CD8-positive, alpha-beta memory T cell (primary cell): ENCODE data around the gene GNA12. TPM values are rescaled to one million over a fixed set of nuclear protein-coding genes. Genes with fewer than 3 reads are reported as not detected.
"Not testable (repeated sequence)": the region's sequence is repeated elsewhere in the genome, so short reads cannot be mapped to it uniquely, and the experiment has no call there.

Experiments
- CTCF ChIA-PET: fragments of 350-600 bp; sonication (Branson Sonifier 250); formaldehyde crosslinking; loops from one replicate; lab custom pipeline; 2021; ENCODE audit warnings: antibody characterized with exemption; lab: Charles Lee
- POLR2A ChIA-PET: fragments of 350-600 bp; sonication (Branson Sonifier 250); formaldehyde crosslinking; loops from one replicate; lab custom pipeline; 2021; ENCODE audit warnings: antibody characterized with exemption; lab: Charles Lee
- DNase-seq, 5 donors: peaks; one replicate each; pipeline versions ENCODE4 v3.0.0 to v3.0.0-alpha.2; 2020 to 2022; ENCODE audit warnings: mixed read lengths in 1 of 5
- H3K27ac ChIP-seq: one replicate; pipeline ENCODE4 v1.7.0; 2013; ENCODE audit warnings: low read depth, mild to moderate bottlenecking, low read length, moderate library complexity
- H3K27me3 ChIP-seq: 2 replicates; pipeline ENCODE4 v1.7.0; 2013; ENCODE audit warnings: low read length, mild to moderate bottlenecking; ENCODE audit not compliant: insufficient read depth, poor library complexity, severe bottlenecking
- H3K36me3 ChIP-seq: 2 replicates; pipeline ENCODE4 v1.7.0; 2013; ENCODE audit warnings: mild to moderate bottlenecking, low read length, moderate library complexity; ENCODE audit not compliant: insufficient read depth
- H3K4me1 ChIP-seq: 2 replicates; pipeline ENCODE4 v1.7.0; 2013; ENCODE audit warnings: mild to moderate bottlenecking, low read length, moderate library complexity; ENCODE audit not compliant: insufficient read depth
- H3K4me3 ChIP-seq: 2 replicates; pipeline ENCODE4 v1.7.0; 2013; ENCODE audit warnings: mild to moderate bottlenecking, low read length
- H3K9me3 ChIP-seq: 2 replicates; pipeline ENCODE4 v1.7.0; 2013; ENCODE audit warnings: mild to moderate bottlenecking, low read length
- H3K27ac Mint-ChIP-seq, 8 donors: one replicate each; pipeline ENCODE4 v1.8.0; 2020 to 2021; ENCODE audit warnings: mixed read lengths in 8 of 8, mild to moderate bottlenecking in 6 of 8, inconsistent platforms in 3 of 8, moderate library complexity in 3 of 8
- H3K27me3 Mint-ChIP-seq, 2 donors: one replicate each; pipeline ENCODE4 v1.8.0; 2020 to 2021; ENCODE audit warnings: mixed read lengths in 2 of 2, mild to moderate bottlenecking in 1 of 2, moderate library complexity in 1 of 2
- H3K36me3 Mint-ChIP-seq, 3 donors: one replicate each; pipeline ENCODE4 v1.8.0; 2020 to 2021; ENCODE audit warnings: mixed read lengths in 3 of 3, inconsistent platforms in 1 of 3, mild to moderate bottlenecking in 1 of 3
- H3K4me1 Mint-ChIP-seq, 3 donors: one replicate each; pipeline ENCODE4 v1.8.0; 2020 to 2021; ENCODE audit warnings: mixed read lengths in 3 of 3, inconsistent platforms in 1 of 3, mild to moderate bottlenecking in 1 of 3
- H3K4me3 Mint-ChIP-seq, 7 donors: one replicate each; pipeline ENCODE4 v1.8.0; 2020 to 2021; ENCODE audit warnings: mixed read lengths in 7 of 7, mild to moderate bottlenecking in 6 of 7, moderate library complexity in 4 of 7, inconsistent platforms in 2 of 7
- H3K9me3 Mint-ChIP-seq, 5 donors: one replicate each; pipeline ENCODE4 v1.8.0; 2020 to 2022; ENCODE audit warnings: mixed read lengths in 5 of 5, mild to moderate bottlenecking in 3 of 5, moderate library complexity in 2 of 5, inconsistent platforms in 1 of 5
- polyA plus RNA-seq: library from polyadenylated mRNA; unstranded; fragments of 300-500 nt; fragmentation: Illumina TruSeq; gene quantifications from one replicate; pipeline ENCODE4 v1.2.3, GENCODE V29; 2021
- total RNA-seq, 2 experiments: library from RNA; stranded (reverse); gene quantifications; one replicate each; pipeline ENCODE4 v1.2.3, GENCODE V29; 2021

The GNA12 gene
- total and polyA plus RNA-seq, 3 experiments from 2014 or later: 11.2 to 21.2 (median 20.6) TPM

GRCh38 chr7:2755531-2755930 lies 88.6 kb downstream of the GNA12 start:
- DNase-seq: no peak
- no peak overlapping the region for H3K4me3 Mint-ChIP-seq
- no peaks in the 10 kb centered on the region for H3K27me3 ChIP-seq
- H3K9me3 ChIP-seq: no peaks in the 10 kb centered on the region
- ChIA-PET POLR2A (no interaction called here), CTCF (no interaction called here)
- H3K36me3 Mint-ChIP-seq: peaks cover 11 to 30% (median 16%) of the 10 kb centered on the region in 3 donors
- peaks cover 0 to 1% of the 10 kb centered on the region in 2 donors for H3K27me3 Mint-ChIP-seq
- peak overlapping the region in 1 of 8 donors; percentile 78 for H3K27ac Mint-ChIP-seq
- peaks cover 10% of the 10 kb centered on the region for H3K4me1 ChIP-seq
- H3K9me3 Mint-ChIP-seq: peaks cover 0 to 3% (median 0%) of the 10 kb centered on the region in 5 donors
- H3K4me3 ChIP-seq: no peak overlapping the region
- H3K36me3 ChIP-seq: no peaks in the 10 kb centered on the region
- H3K27ac ChIP-seq: no peak overlapping the region
- peaks cover 26 to 33% (median 29%) of the 10 kb centered on the region in 3 donors for H3K4me1 Mint-ChIP-seq

DNA sequence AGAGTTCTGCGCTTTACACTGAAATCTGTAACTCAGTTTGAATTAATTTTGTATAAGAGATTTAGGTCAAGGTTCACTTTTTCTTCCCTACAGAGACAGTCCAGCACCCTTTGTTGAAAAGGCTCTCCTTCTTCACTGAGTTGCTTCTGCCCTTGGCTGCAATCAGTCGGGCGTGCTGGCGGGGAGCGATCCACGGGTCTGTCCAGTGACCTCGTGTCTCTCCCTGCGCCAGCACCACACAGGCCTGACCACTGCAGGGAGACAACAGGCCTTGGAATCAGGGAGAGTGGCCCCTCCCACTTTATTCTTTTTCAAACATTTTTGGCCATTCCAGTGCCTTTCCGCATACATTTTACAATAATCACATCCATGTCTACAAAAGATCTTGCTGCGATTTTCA lies 89.2 kb downstream of the GNA12 start:
- Mint-ChIP-seq H3K4me1 (peaks cover 19 to 27% (median 23%) of the 10 kb centered on the region in 3 donors), H3K4me3 (no peak overlapping the region), H3K36me3 (peaks cover 14 to 31% (median 18%) of the 10 kb centered on the region in 3 donors), H3K9me3 (peaks cover 0 to 3% (median 0%) of the 10 kb centered on the region in 5 donors), H3K27me3 (peaks cover 0 to 1% of the 10 kb centered on the region in 2 donors), H3K27ac (peak overlapping the region in 1 of 8 donors; percentile 1)
- Histone ChIP-seq H3K36me3 (no peaks in the 10 kb centered on the region), H3K27ac (no peak overlapping the region), H3K4me3 (no peak overlapping the region), H3K9me3 (no peaks in the 10 kb centered on the region), H3K27me3 (no peaks in the 10 kb centered on the region), H3K4me1 (peaks cover 6% of the 10 kb centered on the region)
- POLR2A ChIA-PET: no interaction called here
- DNase-seq: no peak
- CTCF ChIA-PET: interaction anchor here (1.7 kb wide), 1 partner anchor 45 kb away, joined by 5 read pairs; no protein-coding TSS in a partner anchor

DNA sequence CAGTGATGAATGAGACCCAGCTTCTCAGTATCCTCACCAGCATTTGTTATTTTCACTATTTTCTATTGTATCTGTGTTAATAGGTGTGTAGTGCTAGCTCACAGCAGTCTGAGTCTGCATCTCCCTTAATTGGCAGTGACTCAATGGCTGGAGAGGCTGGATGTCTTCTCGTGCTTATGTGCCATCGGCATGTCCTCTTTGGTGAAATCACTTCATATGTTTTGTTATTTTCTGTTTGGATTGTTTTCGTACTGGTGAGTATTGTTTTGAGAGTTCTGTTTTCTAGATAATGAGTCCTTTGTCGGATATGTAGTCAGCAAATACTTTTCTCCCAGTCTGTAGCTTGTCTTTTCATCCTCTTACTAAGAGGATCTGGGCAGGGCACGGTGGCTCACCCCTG lies 90.0 kb downstream of the GNA12 start:
- ChIA-PET POLR2A (no interaction called here), CTCF (interaction anchor here (1.7 kb wide), 1 partner anchor 44 kb away, joined by 5 read pairs; no protein-coding TSS in a partner anchor)
- Histone ChIP-seq H3K4me1 (peaks cover 6% of the 10 kb centered on the region), H3K27ac (no peak overlapping the region), H3K4me3 (no peak overlapping the region), H3K27me3 (no peaks in the 10 kb centered on the region), H3K9me3 (no peaks in the 10 kb centered on the region), H3K36me3 (no peaks in the 10 kb centered on the region)
- DNase-seq: no peak
- Mint-ChIP-seq H3K27ac (peak overlapping the region in 1 of 8 donors; percentile 12), H3K36me3 (peaks cover 17 to 33% (median 18%) of the 10 kb centered on the region in 3 donors), H3K4me1 (peaks cover 13 to 19% (median 15%) of the 10 kb centered on the region in 3 donors), H3K9me3 (peaks cover 0 to 3% (median 0%) of the 10 kb centered on the region in 5 donors), H3K4me3 (no peak overlapping the region), H3K27me3 (peaks cover 0 to 1% of the 10 kb centered on the region in 2 donors)

- H3K27ac Mint-ChIP-seq: no peak overlapping the region
- no peak for DNase-seq
- H3K36me3 Mint-ChIP-seq: peaks cover 17 to 33% (median 18%) of the 10 kb centered on the region in 3 donors
These were observed 91.0 kb downstream of the GNA12 start for GRCh38 chr7:2753148-2753547.

GRCh38 chr7:2751086-2751485 lies 93.0 kb downstream of the GNA12 start:
- Mint-ChIP-seq H3K4me1 (peaks cover 0 to 3% (median 0%) of the 10 kb centered on the region in 3 donors), H3K27me3 (no peaks in the 10 kb centered on the region), H3K27ac (no peak overlapping the region), H3K4me3 (no peak overlapping the region), H3K9me3 (peaks cover 0 to 3% (median 0%) of the 10 kb centered on the region in 5 donors), H3K36me3 (peaks cover 6 to 18% (median 15%) of the 10 kb centered on the region in 3 donors)
- Histone ChIP-seq H3K4me1 (no peaks in the 10 kb centered on the region), H3K9me3 (no peaks in the 10 kb centered on the region), H3K27me3 (no peaks in the 10 kb centered on the region), H3K27ac (no peak overlapping the region), H3K36me3 (no peaks in the 10 kb centered on the region), H3K4me3 (no peak overlapping the region)
- DNase-seq: no peak
- CTCF ChIA-PET: no interaction called here
- POLR2A ChIA-PET: no interaction called here

More at GRCh38 chr7:2753148-2753547, 91.0 kb downstream of the GNA12 start:
- POLR2A ChIA-PET: no interaction called here
- Mint-ChIP-seq H3K27me3 (peaks cover 0 to 1% of the 10 kb centered on the region in 2 donors), H3K4me3 (no peak overlapping the region), H3K9me3 (peaks cover 0 to 3% (median 0%) of the 10 kb centered on the region in 5 donors), H3K4me1 (peaks cover 5 to 9% (median 6%) of the 10 kb centered on the region in 3 donors)
- Histone ChIP-seq H3K27ac (no peak overlapping the region), H3K4me3 (no peak overlapping the region), H3K4me1 (no peaks in the 10 kb centered on the region), H3K27me3 (no peaks in the 10 kb centered on the region), H3K9me3 (no peaks in the 10 kb centered on the region), H3K36me3 (no peaks in the 10 kb centered on the region)
- CTCF ChIA-PET: interaction anchor here (1.7 kb wide), 1 partner anchor 43 kb away, joined by 5 read pairs; no protein-coding TSS in a partner anchor

DNA sequence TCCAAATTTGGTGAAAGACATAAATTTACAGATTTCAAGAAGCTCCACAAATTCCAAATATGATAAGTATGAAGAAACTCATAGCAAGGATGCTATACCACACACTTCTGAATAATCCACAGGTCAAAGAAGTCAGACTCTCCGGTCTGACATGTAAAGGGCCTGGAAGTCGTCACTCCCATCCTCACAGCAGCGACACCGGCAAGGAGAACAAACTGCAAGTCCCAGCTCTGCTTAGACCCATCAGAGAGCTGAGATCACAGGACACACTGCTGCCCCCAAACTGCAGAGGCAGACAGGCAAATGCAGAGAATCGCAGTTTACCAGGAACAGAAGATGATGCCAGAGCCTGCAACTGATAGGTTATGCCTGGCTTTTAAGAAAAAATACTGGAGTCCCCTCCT lies 94.1 kb downstream of the GNA12 start:
- Histone ChIP-seq H3K27me3 (no peaks in the 10 kb centered on the region), H3K9me3 (no peaks in the 10 kb centered on the region), H3K4me3 (no peak overlapping the region), H3K36me3 (no peaks in the 10 kb centered on the region), H3K27ac (no peak overlapping the region), H3K4me1 (no peaks in the 10 kb centered on the region)
- Mint-ChIP-seq H3K4me3 (no peak overlapping the region), H3K9me3 (no peaks in the 10 kb centered on the region), H3K4me1 (peaks cover 0 to 6% (median 0%) of the 10 kb centered on the region in 3 donors), H3K27ac (no peak overlapping the region), H3K36me3 (peaks cover 2 to 10% (median 10%) of the 10 kb centered on the region in 3 donors), H3K27me3 (no peaks in the 10 kb centered on the region)
- no peak for DNase-seq
- ChIA-PET CTCF (no interaction called here), POLR2A (no interaction called here)

DNA sequence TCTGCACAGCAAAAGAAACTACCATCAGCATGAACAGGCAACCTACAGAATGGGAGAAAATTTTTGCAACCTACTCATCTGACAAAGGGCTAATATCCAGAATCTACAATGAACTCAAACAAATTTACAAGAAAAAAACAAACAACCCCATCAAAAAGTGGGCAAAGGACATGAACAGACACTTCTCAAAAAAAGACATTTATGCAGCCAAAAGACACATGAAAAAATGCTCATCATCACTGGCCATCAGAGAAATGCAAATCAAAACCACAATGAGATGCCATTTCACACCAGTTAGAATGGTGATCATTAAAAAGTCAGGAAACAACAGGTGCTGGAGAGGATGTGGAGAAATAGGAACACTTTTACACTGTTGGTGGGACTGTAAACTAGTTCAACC lies 95.4 kb downstream of the GNA12 start:
- POLR2A ChIA-PET, H3K27ac ChIP-seq, CTCF ChIA-PET: not testable (repeated sequence)

DNA sequence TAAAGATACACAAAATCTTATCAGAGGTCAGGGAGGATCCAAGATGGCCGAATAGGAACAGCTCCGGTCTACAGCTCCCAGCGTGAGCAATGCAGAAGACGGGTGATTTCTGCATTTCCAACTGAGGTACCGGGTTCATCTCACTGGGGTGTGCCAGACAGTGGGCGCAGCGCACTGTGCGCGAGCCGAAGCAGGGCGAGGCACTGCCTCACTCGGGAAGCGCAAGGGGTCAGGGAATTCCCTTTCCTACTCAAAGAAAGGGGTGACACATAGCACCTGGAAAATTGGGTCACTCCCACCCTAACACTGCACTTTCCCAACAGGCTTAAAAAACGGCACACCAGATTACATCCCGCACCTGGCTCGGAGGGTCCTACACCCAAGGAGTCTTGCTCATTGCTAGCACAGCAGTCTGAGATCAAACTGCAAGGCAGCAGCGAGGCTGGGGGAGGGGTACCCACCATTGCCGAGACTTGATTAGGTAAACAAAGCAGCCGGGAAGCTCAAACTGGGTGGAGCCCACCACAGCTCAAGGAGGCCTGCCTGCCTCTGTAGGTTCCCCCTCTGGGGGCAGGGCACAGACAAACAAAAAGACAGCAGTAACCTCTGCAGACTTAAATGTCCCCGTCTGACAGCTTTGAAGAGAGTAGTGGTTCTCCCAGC lies 100.5 kb downstream of the GNA12 start:
- H3K4me1 ChIP-seq, H3K27me3 Mint-ChIP-seq, CTCF ChIA-PET, H3K27ac ChIP-seq, H3K9me3 Mint-ChIP-seq, H3K4me3 ChIP-seq, H3K9me3 ChIP-seq, POLR2A ChIA-PET, H3K36me3 ChIP-seq, DNase-seq, H3K4me1 Mint-ChIP-seq, H3K36me3 Mint-ChIP-seq, H3K4me3 Mint-ChIP-seq, H3K27ac Mint-ChIP-seq, H3K27me3 ChIP-seq: not testable (repeated sequence)

More for the DNA sequence above, 95.4 kb downstream of the GNA12 start:
- not testable (repeated sequence) for H3K9me3 Mint-ChIP-seq, H3K4me3 ChIP-seq, H3K9me3 ChIP-seq, H3K27ac Mint-ChIP-seq, H3K4me1 Mint-ChIP-seq, H3K4me1 ChIP-seq, DNase-seq, H3K36me3 ChIP-seq, H3K27me3 Mint-ChIP-seq, H3K4me3 Mint-ChIP-seq, H3K27me3 ChIP-seq
- peaks cover 2 to 12% (median 10%) of the 10 kb centered on the region in 3 donors for H3K36me3 Mint-ChIP-seq
